Measurements from ENCODE around the gene P2RX6.

The P2RX6 gene

DNA sequence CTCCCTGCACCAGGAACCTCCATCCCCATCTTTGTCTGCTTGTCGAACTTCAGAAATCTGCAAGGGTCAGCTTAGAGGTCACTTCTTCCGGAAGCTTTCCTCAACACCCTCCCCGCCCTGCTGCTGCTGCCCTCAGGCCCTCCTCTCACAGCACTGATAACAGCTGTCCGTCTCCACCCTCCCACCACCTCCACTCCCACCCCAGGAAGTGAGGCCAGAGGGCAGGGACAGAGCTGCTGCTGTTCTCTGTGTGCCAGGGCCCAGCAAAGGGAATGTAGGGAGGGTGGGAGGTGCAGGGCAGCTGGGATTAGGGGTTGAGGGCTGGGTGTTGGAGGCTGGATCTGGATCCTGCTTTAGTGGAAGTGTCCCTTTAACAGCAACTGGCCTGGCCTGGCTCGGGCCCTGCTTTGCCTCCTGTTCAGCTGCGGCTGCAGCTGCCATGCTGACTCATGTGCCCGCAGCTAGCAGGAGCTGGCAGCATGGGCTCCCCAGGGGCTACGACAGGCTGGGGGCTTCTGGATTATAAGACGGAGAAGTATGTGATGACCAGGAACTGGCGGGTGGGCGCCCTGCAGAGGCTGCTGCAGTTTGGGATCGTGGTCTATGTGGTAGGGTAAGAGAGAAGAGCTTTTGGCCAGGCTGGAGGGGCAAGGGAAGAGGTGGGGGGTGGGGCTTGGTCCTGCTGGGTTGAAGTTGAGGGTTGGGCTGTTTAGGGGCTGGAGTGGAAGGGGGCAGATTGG, at the start of gene P2RX6:
P2RX6 (plus strand) TSS at position 440 of the 740 bp plus-strand sequence; CDS start at position 450, 10 bp downstream.
- no peak for DNase-seq (ENCODE audit: extremely low spot score)
- ChIA-PET POLR2A (no interaction called here), CTCF (no interaction called here)
- TF ChIP-seq, protein P1, sequence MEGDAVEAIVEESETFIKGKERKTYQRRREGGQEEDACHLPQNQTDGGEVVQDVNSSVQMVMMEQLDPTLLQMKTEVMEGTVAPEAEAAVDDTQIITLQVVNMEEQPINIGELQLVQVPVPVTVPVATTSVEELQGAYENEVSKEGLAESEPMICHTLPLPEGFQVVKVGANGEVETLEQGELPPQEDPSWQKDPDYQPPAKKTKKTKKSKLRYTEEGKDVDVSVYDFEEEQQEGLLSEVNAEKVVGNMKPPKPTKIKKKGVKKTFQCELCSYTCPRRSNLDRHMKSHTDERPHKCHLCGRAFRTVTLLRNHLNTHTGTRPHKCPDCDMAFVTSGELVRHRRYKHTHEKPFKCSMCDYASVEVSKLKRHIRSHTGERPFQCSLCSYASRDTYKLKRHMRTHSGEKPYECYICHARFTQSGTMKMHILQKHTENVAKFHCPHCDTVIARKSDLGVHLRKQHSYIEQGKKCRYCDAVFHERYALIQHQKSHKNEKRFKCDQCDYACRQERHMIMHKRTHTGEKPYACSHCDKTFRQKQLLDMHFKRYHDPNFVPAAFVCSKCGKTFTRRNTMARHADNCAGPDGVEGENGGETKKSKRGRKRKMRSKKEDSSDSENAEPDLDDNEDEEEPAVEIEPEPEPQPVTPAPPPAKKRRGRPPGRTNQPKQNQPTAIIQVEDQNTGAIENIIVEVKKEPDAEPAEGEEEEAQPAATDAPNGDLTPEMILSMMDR (IDR thresholded peaks at IDR 0.05; ENCODE audit: control extremely low read depth, extremely low read depth, low read depth, missing control alignments), result no peak

DNA sequence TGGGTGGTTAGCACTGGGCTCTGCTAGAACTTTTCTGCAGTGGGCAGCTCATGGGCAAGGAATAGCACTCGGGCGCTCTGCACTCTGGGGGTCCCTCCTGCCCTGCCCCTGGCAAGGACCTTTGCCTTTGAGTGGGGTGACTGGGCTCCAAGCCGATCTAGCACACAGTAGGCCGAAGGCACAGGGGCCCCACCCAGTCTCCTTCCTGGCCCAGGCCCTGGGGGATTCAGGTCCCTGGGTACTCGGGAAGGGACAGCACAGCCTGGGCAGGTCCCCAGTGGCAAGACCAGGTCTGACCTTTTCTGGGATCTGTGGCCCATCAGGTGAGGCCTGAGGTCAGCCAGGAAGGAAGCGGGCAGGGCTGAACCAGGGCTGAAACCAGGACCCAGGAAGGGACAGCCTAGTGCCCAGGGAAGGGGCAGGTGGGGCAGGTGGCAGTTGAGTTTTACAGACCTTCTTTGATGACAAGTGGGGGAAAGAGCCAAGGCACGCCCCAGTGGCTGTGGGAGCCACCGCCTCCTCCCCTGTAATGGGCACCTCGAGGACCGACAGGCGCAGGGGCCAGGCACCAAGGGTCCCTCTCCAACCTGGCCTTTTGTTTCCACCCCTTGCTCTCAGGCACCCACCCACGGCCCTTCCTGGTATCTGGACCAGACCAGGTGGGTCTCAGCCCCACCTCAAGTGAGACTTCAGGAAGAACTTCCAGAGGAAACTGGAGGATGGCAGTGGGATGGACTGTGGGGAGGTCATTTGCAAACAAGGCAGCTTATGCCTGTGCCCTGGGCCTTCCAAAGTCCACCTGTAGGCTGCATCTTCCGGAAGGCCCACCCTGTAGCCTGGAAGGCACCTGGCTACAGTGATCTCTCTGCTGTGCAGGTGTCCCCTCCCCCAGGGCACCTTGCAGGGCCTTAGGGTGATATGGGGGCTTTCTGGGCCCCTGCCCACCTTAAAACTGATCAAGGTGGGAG, 48.8 kb upstream of the P2RX6 start:
- TF ChIP-seq, protein P1 (IDR thresholded peaks at IDR 0.05; ENCODE audit: control extremely low read depth, extremely low read depth, low read depth, missing control alignments), result no peak
- ChIA-PET CTCF (interaction anchor here (1.3 to 2.7 kb wide), 2 partner anchors 16 to 80 kb away, joined by 3 to 9 read pairs; partner anchors contain the start of gene LZTR1), POLR2A (no interaction called here)
- no peak for DNase-seq (ENCODE audit: extremely low spot score)

DNA sequence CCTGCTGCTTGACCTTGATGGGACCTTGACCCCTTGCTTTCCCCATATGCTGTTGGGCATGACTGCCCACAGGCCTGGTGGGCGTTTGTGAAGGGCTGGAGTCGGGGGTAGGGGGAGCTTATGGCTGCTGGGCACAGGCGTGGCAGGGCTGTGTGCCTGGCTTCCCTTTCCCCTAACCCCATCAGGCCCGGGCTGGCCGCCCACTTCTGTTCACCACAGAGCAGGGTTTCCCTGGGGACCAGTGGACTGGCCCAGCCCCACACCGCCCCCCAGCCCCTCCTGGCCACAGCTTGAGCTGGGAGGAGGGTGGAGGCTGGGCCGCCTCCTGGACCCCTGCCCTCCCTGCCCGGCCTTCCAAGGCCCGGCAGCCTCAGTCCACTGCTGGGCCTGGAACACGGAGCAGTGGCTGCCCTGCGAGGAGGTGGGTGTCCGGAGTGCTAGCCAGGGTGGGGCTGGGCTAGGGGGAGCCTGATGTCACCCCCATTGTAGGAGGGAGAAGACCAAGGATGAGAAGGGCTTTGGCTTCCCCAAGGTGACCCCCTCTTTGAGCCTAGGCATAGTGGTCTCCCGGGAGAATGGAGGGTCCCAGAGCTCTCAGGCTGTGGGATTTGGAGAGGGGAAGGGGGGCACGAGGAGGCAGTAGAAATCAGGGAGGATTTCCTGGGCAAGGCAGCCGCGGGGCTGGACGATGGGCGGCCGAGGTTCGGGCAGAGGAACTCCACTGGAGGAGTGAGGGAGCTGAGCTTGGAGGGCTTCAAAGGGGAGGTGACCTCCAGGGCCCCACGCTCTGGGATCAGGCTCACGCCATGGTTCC, 47.9 kb upstream of the P2RX6 start, which contains the start of gene AIFM3:
AIFM3 (plus strand) TSS at position 373 of the 814 bp plus-strand sequence. CDS start 690 bp downstream, outside the sequence.
- ChIA-PET CTCF (interaction anchor here (0.9 to 2.7 kb wide), 3 partner anchors 10 to 50 kb away, joined by 3 to 9 read pairs (median 3); partner anchors contain the start of genes CRKL and LZTR1), POLR2A (no interaction called here)
- TF ChIP-seq, protein P1 (IDR thresholded peaks at IDR 0.05; ENCODE audit: control extremely low read depth, extremely low read depth, low read depth, missing control alignments), result no peak
- DNase-seq (ENCODE audit: extremely low spot score), result no peak

DNA sequence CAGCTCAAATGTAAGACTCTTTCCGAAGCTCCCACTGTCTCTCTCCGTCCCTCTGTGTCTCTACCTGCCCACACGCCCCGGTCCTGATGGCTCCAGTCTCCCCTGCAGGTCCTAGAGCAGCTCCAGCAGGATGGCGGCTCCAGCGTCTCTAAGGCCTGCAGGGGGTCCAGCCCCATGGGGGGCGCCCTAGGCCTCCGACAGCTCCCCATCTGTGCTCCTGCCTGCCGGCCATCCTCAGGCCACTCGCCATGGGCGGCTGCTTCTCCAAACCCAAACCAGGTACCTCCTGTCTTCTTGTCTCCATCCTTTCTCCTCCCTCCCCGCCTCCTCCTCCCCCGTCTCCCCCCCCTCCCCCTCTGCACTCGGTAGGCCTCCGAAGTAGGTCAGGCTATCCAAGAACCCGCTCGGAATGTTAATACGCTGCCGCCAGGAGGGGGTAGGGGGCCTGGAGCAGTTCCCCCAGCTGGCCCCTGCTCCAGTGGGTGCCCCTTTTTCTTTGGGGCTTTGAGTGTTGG, 47.2 kb upstream of the P2RX6 start:
- POLR2A ChIA-PET, result no interaction called here
- CTCF ChIA-PET, result interaction anchor here (0.8 to 2.7 kb wide), 6 partner anchors 9 to 51 kb away, joined by 3 to 9 read pairs (median 4); partner anchors contain the start of genes CRKL and LZTR1
- TF ChIP-seq, protein P1 (IDR thresholded peaks at IDR 0.05; ENCODE audit: control extremely low read depth, extremely low read depth, low read depth, missing control alignments), result no peak
- no peak for DNase-seq (ENCODE audit: extremely low spot score)

DNA sequence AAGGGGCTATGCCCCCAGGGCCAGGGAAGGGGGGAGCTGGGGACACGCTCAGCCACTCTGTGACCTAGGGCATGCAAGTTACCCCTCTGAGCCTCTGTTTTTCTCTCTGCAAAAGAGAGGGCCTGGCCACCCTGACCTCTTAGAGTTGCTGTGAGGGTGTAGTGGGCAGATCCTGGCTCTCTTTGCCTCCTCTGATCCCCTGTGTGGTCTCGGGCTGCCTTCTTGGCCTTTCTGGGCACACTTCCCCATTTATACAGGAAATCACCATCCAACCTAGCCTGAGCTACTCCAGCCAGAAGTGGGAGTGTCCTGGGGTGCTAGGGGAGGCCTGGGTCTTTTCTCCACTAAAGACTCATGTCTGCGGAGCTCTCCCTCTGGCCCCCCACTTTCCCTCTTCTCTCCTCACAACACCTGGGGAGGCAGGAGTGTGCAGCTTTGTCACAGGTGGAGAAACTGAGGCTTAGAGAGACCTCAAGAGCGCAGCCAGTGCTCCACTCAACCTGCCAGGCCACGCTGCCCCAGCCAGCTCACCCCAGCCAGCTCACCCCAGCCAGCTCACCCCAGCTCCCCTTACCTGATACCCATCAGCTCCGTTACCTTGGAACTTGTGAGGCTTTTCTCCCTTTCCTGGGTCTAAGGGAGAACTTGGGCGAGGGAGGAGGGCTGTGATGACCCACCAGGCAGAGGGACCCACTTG, 46.5 kb upstream of the P2RX6 start:
- no peak for DNase-seq (ENCODE audit: extremely low spot score)
- ChIA-PET POLR2A (no interaction called here), CTCF (interaction anchor here (0.8 to 2.7 kb wide), 6 partner anchors 9 to 51 kb away, joined by 3 to 9 read pairs (median 4); partner anchors contain the start of genes CRKL and LZTR1)
- TF ChIP-seq, protein P1 (IDR thresholded peaks at IDR 0.05; ENCODE audit: control extremely low read depth, extremely low read depth, low read depth, missing control alignments), result no peak

Data from GM10248 (cell line).